CD8-positive, alpha-beta memory T cell (primary cell): ENCODE measurements around the gene TCERG1. TPM values are rescaled to one million over a fixed set of nuclear protein-coding genes. Genes with fewer than 3 reads are reported as not detected.
A peak's percentile ranks its signal among the peaks of the same experiment; 100 is the strongest.

Experiments
- CTCF ChIA-PET: fragments of 350-600 bp; sonication (Branson Sonifier 250); formaldehyde crosslinking; loops from one replicate; lab custom pipeline; 2021; ENCODE audit warnings: antibody characterized with exemption; lab: Charles Lee
- POLR2A ChIA-PET: fragments of 350-600 bp; sonication (Branson Sonifier 250); formaldehyde crosslinking; loops from one replicate; lab custom pipeline; 2021; ENCODE audit warnings: antibody characterized with exemption; lab: Charles Lee
- DNase-seq, 5 donors: peaks; one replicate each; pipeline versions ENCODE4 v3.0.0 to v3.0.0-alpha.2; 2020 to 2022; ENCODE audit warnings: mixed read lengths in 1 of 5
- H3K27ac ChIP-seq: one replicate; pipeline ENCODE4 v1.7.0; 2013; ENCODE audit warnings: low read depth, mild to moderate bottlenecking, low read length, moderate library complexity
- H3K27me3 ChIP-seq: 2 replicates; pipeline ENCODE4 v1.7.0; 2013; ENCODE audit warnings: low read length, mild to moderate bottlenecking; ENCODE audit not compliant: insufficient read depth, poor library complexity, severe bottlenecking
- H3K36me3 ChIP-seq: 2 replicates; pipeline ENCODE4 v1.7.0; 2013; ENCODE audit warnings: mild to moderate bottlenecking, low read length, moderate library complexity; ENCODE audit not compliant: insufficient read depth
- H3K4me1 ChIP-seq: 2 replicates; pipeline ENCODE4 v1.7.0; 2013; ENCODE audit warnings: mild to moderate bottlenecking, low read length, moderate library complexity; ENCODE audit not compliant: insufficient read depth
- H3K4me3 ChIP-seq: 2 replicates; pipeline ENCODE4 v1.7.0; 2013; ENCODE audit warnings: mild to moderate bottlenecking, low read length
- H3K9me3 ChIP-seq: 2 replicates; pipeline ENCODE4 v1.7.0; 2013; ENCODE audit warnings: mild to moderate bottlenecking, low read length
- H3K27ac Mint-ChIP-seq, 8 donors: one replicate each; pipeline ENCODE4 v1.8.0; 2020 to 2021; ENCODE audit warnings: mixed read lengths in 8 of 8, mild to moderate bottlenecking in 6 of 8, inconsistent platforms in 3 of 8, moderate library complexity in 3 of 8
- H3K27me3 Mint-ChIP-seq, 2 donors: one replicate each; pipeline ENCODE4 v1.8.0; 2020 to 2021; ENCODE audit warnings: mixed read lengths in 2 of 2, mild to moderate bottlenecking in 1 of 2, moderate library complexity in 1 of 2
- H3K36me3 Mint-ChIP-seq, 3 donors: one replicate each; pipeline ENCODE4 v1.8.0; 2020 to 2021; ENCODE audit warnings: mixed read lengths in 3 of 3, inconsistent platforms in 1 of 3, mild to moderate bottlenecking in 1 of 3
- H3K4me1 Mint-ChIP-seq, 3 donors: one replicate each; pipeline ENCODE4 v1.8.0; 2020 to 2021; ENCODE audit warnings: mixed read lengths in 3 of 3, inconsistent platforms in 1 of 3, mild to moderate bottlenecking in 1 of 3
- H3K4me3 Mint-ChIP-seq, 7 donors: one replicate each; pipeline ENCODE4 v1.8.0; 2020 to 2021; ENCODE audit warnings: mixed read lengths in 7 of 7, mild to moderate bottlenecking in 6 of 7, moderate library complexity in 4 of 7, inconsistent platforms in 2 of 7
- H3K9me3 Mint-ChIP-seq, 5 donors: one replicate each; pipeline ENCODE4 v1.8.0; 2020 to 2022; ENCODE audit warnings: mixed read lengths in 5 of 5, mild to moderate bottlenecking in 3 of 5, moderate library complexity in 2 of 5, inconsistent platforms in 1 of 5
- polyA plus RNA-seq: library from polyadenylated mRNA; unstranded; fragments of 300-500 nt; fragmentation: Illumina TruSeq; gene quantifications from one replicate; pipeline ENCODE4 v1.2.3, GENCODE V29; 2021
- total RNA-seq, 2 experiments: library from RNA; stranded (reverse); gene quantifications; one replicate each; pipeline ENCODE4 v1.2.3, GENCODE V29; 2021

Gene TCERG1
- total and polyA plus RNA-seq, 3 experiments from 2014 or later, result 37.8 to 110 (median 99.4) TPM

- Mint-ChIP-seq H3K9me3 (peaks cover 0 to 2% (median 0%) of the 10 kb centered on the region in 5 donors), H3K36me3 (peaks cover 0 to 1% (median 0%) of the 10 kb centered on the region in 3 donors), H3K4me3 (no peak overlapping the region), H3K4me1 (peaks cover 2 to 4% (median 3%) of the 10 kb centered on the region in 3 donors), H3K27me3 (peaks cover 12 to 23% of the 10 kb centered on the region in 2 donors), H3K27ac (no peak overlapping the region)
- DNase-seq, result no peak
- H3K4me3 ChIP-seq, result no peak overlapping the region
- H3K27ac ChIP-seq, result no peak overlapping the region
- POLR2A ChIA-PET, result no interaction called here
- CTCF ChIA-PET, result no interaction called here
- no peaks in the 10 kb centered on the region for H3K36me3 ChIP-seq
- no peaks in the 10 kb centered on the region for H3K27me3 ChIP-seq
- no peaks in the 10 kb centered on the region for H3K4me1 ChIP-seq
- no peaks in the 10 kb centered on the region for H3K9me3 ChIP-seq
Observed at GRCh38 chr5:146441896-146442295, 5.2 kb upstream of the TCERG1 start.

GRCh38 chr5:146447734-146448380, 724 bp downstream of the TCERG1 start:
- peaks cover 48 to 55% (median 52%) of the 10 kb centered on the region in 3 donors for H3K4me1 Mint-ChIP-seq
- Histone ChIP-seq H3K4me1 (peaks cover 31% of the 10 kb centered on the region), H3K27ac (peak overlapping the region; percentile 92), H3K36me3 (no peaks in the 10 kb centered on the region), H3K4me3 (peak overlapping the region; percentile 74), H3K9me3 (no peaks in the 10 kb centered on the region), H3K27me3 (no peaks in the 10 kb centered on the region)
- peak overlapping the region; percentile 94 to 100 (median 99) for H3K4me3 Mint-ChIP-seq
- H3K9me3 Mint-ChIP-seq, result no peaks in the 10 kb centered on the region
- POLR2A ChIA-PET, result interaction anchor here (0.6 kb wide), 1 partner anchor 385 kb away, joined by 3 read pairs; no protein-coding TSS in a partner anchor
- CTCF ChIA-PET, result no interaction called here
- peaks cover 0 to 1% of the 10 kb centered on the region in 2 donors for H3K27me3 Mint-ChIP-seq
- peak overlapping the region; percentile 82 to 100 (median 100) for H3K27ac Mint-ChIP-seq
- DNase-seq, result peak in 2 of 5 donors; percentile 2 to 5
- peaks cover 0 to 8% (median 1%) of the 10 kb centered on the region in 3 donors for H3K36me3 Mint-ChIP-seq

DNA sequence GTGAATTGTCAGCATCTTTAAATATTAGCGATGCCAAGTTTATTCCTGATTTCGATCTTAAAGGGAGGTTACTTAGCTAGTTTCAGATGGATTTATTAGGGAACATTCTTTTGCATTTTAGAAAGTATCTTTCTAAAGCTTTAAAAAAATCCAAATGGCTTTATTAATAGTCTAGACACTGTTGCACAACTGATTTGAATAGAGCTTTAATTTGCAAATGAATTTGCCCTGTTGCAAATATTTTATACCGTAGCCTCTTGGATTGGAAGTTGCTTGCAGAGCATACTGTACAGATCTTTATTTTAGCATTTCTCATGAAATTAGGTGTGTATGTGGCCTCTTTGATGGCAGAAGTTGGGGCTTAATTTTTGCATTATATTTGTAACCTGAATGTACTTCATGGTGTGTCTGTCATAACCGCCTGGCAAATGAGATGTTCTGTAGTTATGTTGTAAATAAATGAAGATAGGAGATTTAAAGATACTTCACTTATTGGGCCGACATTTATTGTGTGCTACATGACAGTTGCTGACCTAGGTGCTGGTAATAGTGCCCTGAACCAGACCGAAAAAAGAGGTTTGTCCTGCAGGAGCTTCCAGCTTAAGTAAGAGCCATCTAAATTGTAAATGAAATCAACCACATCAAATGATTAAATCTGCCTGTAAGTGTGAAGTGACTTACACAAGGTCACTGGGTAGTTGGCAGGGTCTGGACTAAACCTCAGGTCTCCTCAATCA, 1.8 kb downstream of the TCERG1 start:
- POLR2A ChIA-PET, result no interaction called here
- H3K4me3 Mint-ChIP-seq, result peak overlapping the region; percentile 94 to 100 (median 99)

DNA sequence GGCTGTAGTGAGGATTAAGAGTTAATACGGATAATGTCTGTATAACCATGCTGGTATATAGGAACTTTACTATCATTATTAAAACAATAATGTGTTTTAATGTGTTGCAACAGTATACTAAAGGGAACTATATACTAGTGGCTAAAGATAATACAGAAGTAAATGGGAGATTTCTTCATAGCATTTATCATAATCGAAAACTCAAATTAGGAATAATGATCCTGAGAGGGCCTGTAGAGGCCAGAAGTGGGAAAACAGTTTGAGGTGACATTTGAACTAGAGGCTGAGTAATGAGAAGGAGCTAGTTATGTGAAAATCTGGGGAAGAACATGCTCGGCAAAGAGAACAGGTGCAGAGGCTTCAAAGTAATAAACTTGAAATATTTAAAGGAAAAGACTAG, 2.9 kb downstream of the TCERG1 start:
- POLR2A ChIA-PET, result no interaction called here
- H3K4me3 ChIP-seq, result no peak overlapping the region

More for the DNA sequence above, 1.8 kb downstream of the TCERG1 start:
- H3K27me3 ChIP-seq, result no peaks in the 10 kb centered on the region
- no peak overlapping the region for H3K27ac ChIP-seq
- H3K36me3 Mint-ChIP-seq, result peaks cover 0 to 10% (median 1%) of the 10 kb centered on the region in 3 donors
- CTCF ChIA-PET, result no interaction called here
- H3K27me3 Mint-ChIP-seq, result peaks cover 0 to 1% of the 10 kb centered on the region in 2 donors
- no peaks in the 10 kb centered on the region for H3K36me3 ChIP-seq
- H3K9me3 Mint-ChIP-seq, result no peaks in the 10 kb centered on the region
- H3K27ac Mint-ChIP-seq, result peak overlapping the region in 6 of 8 donors; percentile 60 to 100 (median 81)
- DNase-seq, result no peak
- peak overlapping the region; percentile 74 for H3K4me3 ChIP-seq
- H3K9me3 ChIP-seq, result no peaks in the 10 kb centered on the region
- peaks cover 55 to 66% (median 63%) of the 10 kb centered on the region in 3 donors for H3K4me1 Mint-ChIP-seq
- H3K4me1 ChIP-seq, result peaks cover 31% of the 10 kb centered on the region

DNA sequence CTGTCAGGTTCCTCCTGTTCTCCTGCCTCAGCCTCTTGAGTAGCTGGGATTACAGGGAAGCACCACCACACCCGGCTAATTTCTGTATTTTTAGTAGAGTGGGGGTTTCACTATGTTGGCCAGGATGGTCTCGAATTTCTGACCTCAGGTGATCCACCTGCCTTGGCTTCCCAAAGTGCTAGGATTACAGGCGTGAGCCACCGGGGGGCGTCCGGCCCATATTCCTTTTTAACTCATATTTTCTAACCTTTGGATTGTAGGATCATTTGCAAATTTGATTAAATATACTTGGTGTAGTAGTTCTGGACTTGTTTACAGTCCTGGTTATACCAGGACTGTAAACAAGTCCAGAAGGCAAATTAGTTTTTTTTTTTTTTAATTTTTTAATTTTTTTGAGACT, 4.3 kb downstream of the TCERG1 start:
- Mint-ChIP-seq H3K36me3 (peaks cover 0 to 31% (median 2%) of the 10 kb centered on the region in 3 donors), H3K4me1 (peaks cover 63 to 86% (median 82%) of the 10 kb centered on the region in 3 donors), H3K27me3 (no peaks in the 10 kb centered on the region), H3K27ac (peak overlapping the region in 1 of 8 donors; percentile 6), H3K4me3 (no peak overlapping the region), H3K9me3 (no peaks in the 10 kb centered on the region)
- Histone ChIP-seq H3K4me3 (no peak overlapping the region), H3K9me3 (no peaks in the 10 kb centered on the region), H3K4me1 (peaks cover 31% of the 10 kb centered on the region), H3K27ac (no peak overlapping the region), H3K36me3 (peaks cover 14% of the 10 kb centered on the region), H3K27me3 (no peaks in the 10 kb centered on the region)
- CTCF ChIA-PET, result no interaction called here
- POLR2A ChIA-PET, result no interaction called here
- DNase-seq, result no peak

More for the DNA sequence above, 2.9 kb downstream of the TCERG1 start:
- peak overlapping the region in 2 of 7 donors; percentile 94 to 100 for H3K4me3 Mint-ChIP-seq
- H3K4me1 ChIP-seq, result peaks cover 31% of the 10 kb centered on the region
- no peaks in the 10 kb centered on the region for H3K27me3 ChIP-seq
- H3K9me3 Mint-ChIP-seq, result no peaks in the 10 kb centered on the region
- no peaks in the 10 kb centered on the region for H3K27me3 Mint-ChIP-seq
- H3K4me1 Mint-ChIP-seq, result peaks cover 60 to 74% (median 70%) of the 10 kb centered on the region in 3 donors
- no peak for DNase-seq
- H3K36me3 Mint-ChIP-seq, result peaks cover 0 to 17% (median 1%) of the 10 kb centered on the region in 3 donors
- H3K27ac ChIP-seq, result no peak overlapping the region
- CTCF ChIA-PET, result no interaction called here
- H3K9me3 ChIP-seq, result no peaks in the 10 kb centered on the region
- H3K36me3 ChIP-seq, result peaks cover 1% of the 10 kb centered on the region
- peak overlapping the region in 1 of 8 donors; percentile 6 for H3K27ac Mint-ChIP-seq

- Histone ChIP-seq H3K27me3 (no peaks in the 10 kb centered on the region), H3K4me3 (no peak overlapping the region), H3K9me3 (no peaks in the 10 kb centered on the region), H3K4me1 (no peaks in the 10 kb centered on the region), H3K27ac (no peak overlapping the region), H3K36me3 (peaks cover 47% of the 10 kb centered on the region)
- no peak for DNase-seq
- H3K4me1 Mint-ChIP-seq, result peaks cover 28 to 53% (median 53%) of the 10 kb centered on the region in 3 donors
- ChIA-PET POLR2A (no interaction called here), CTCF (no interaction called here)
- H3K27ac Mint-ChIP-seq, result peak overlapping the region in 1 of 8 donors; percentile 10
- H3K27me3 Mint-ChIP-seq, result no peaks in the 10 kb centered on the region
- H3K9me3 Mint-ChIP-seq, result no peaks in the 10 kb centered on the region
- peaks cover 7 to 68% (median 10%) of the 10 kb centered on the region in 3 donors for H3K36me3 Mint-ChIP-seq
- H3K4me3 Mint-ChIP-seq, result no peak overlapping the region
Observed at GRCh38 chr5:146457431-146457830, 10.3 kb downstream of the TCERG1 start.

DNA sequence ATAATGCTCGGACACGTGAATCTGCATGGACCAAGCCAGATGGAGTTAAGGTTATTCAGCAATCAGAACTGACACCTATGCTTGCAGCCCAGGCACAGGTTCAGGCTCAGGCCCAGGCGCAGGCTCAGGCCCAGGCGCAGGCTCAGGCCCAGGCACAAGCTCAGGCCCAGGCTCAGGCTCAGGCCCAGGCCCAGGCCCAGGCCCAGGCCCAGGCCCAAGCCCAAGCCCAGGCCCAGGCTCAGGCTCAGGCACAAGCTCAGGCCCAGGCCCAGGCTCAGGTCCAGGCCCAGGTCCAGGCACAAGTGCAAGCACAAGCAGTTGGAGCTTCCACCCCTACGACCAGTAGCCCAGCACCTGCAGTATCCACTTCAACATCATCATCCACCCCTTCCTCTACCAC, 11.8 kb downstream of the TCERG1 start:
- no peak overlapping the region for H3K27ac Mint-ChIP-seq
- no peak overlapping the region for H3K4me3 Mint-ChIP-seq
- ChIA-PET CTCF (interaction anchor here (1.0 to 1.1 kb wide), 2 partner anchors 10 to 12 kb away, joined by 3 to 4 read pairs; no protein-coding TSS in a partner anchor), POLR2A (no interaction called here)
- Histone ChIP-seq H3K27ac (no peak overlapping the region), H3K27me3 (no peaks in the 10 kb centered on the region), H3K4me1 (no peaks in the 10 kb centered on the region), H3K36me3 (peaks cover 53% of the 10 kb centered on the region), H3K9me3 (no peaks in the 10 kb centered on the region), H3K4me3 (no peak overlapping the region)
- H3K9me3 Mint-ChIP-seq, result no peaks in the 10 kb centered on the region
- H3K4me1 Mint-ChIP-seq, result peaks cover 19 to 53% (median 40%) of the 10 kb centered on the region in 3 donors
- H3K27me3 Mint-ChIP-seq, result no peaks in the 10 kb centered on the region
- peaks cover 15 to 79% (median 17%) of the 10 kb centered on the region in 3 donors for H3K36me3 Mint-ChIP-seq
- DNase-seq, result no peak

GRCh38 chr5:146461319-146461718, 14.2 kb downstream of the TCERG1 start:
- Histone ChIP-seq H3K27me3 (no peaks in the 10 kb centered on the region), H3K9me3 (no peaks in the 10 kb centered on the region), H3K27ac (no peak overlapping the region), H3K36me3 (peaks cover 47% of the 10 kb centered on the region), H3K4me1 (no peaks in the 10 kb centered on the region), H3K4me3 (no peak overlapping the region)
- POLR2A ChIA-PET, result no interaction called here
- Mint-ChIP-seq H3K4me3 (no peak overlapping the region), H3K27ac (no peak overlapping the region), H3K9me3 (no peaks in the 10 kb centered on the region), H3K36me3 (peaks cover 23 to 79% (median 24%) of the 10 kb centered on the region in 3 donors), H3K27me3 (no peaks in the 10 kb centered on the region), H3K4me1 (peaks cover 20 to 43% (median 32%) of the 10 kb centered on the region in 3 donors)
- CTCF ChIA-PET, result no interaction called here
- no peak for DNase-seq
